WTC11 (cell line): ENCODE data around the gene NTF3.
A peak's percentile ranks its signal among the peaks of the same experiment; 100 is the strongest.

ENCODE experiments used
- ESRRA ChIP-seq: sonication (generic); formaldehyde crosslinking; IDR thresholded peaks from 2 replicates; pipeline ENCODE4 v1.8.1; 2022; ENCODE audit warnings: mild to moderate bottlenecking, missing genetic modification reagents, borderline replicate concordance
- ETV6 ChIP-seq: sonication (generic); formaldehyde crosslinking; IDR thresholded peaks from 2 replicates; pipeline ENCODE4 v1.8.1; 2022; ENCODE audit warnings: mild to moderate bottlenecking, missing genetic modification reagents
- ZNF121 ChIP-seq: sonication (generic); formaldehyde crosslinking; IDR thresholded peaks from 2 replicates; pipeline ENCODE4 v1.8.0; 2023; ENCODE audit warnings: missing genetic modification reagents
- ZNF263 ChIP-seq: sonication (generic); formaldehyde crosslinking; IDR thresholded peaks from 2 replicates; pipeline ENCODE4 v1.8.1; 2022; ENCODE audit warnings: low read depth, mild to moderate bottlenecking, moderate library complexity, missing genetic modification reagents
- ZNF423 ChIP-seq: fragments of 250-450 bp; sonication (Bioruptor Pico); IDR thresholded peaks from 2 replicates; pipeline ENCODE4 v2.1.2; 2022; ENCODE audit warnings: mild to moderate bottlenecking, moderate library complexity
- TF ChIP-seq, protein P1 (sequence below): fragments of 200-600 bp; IDR thresholded peaks from 2 replicates; pipeline ENCODE4 v1.8.0; 2022; ENCODE audit warnings: antibody characterized with exemption
- TF ChIP-seq, protein P2 (sequence below): sonication (generic); formaldehyde crosslinking; IDR thresholded peaks from 2 replicates; pipeline ENCODE4 v1.8.1; 2022; ENCODE audit warnings: mild to moderate bottlenecking, moderate library complexity, missing genetic modification reagents
- TF ChIP-seq, protein P3 (sequence below): sonication (generic); formaldehyde crosslinking; IDR thresholded peaks from 2 replicates; pipeline ENCODE4 v1.8.0; 2023; ENCODE audit warnings: missing genetic modification reagents

DNA sequence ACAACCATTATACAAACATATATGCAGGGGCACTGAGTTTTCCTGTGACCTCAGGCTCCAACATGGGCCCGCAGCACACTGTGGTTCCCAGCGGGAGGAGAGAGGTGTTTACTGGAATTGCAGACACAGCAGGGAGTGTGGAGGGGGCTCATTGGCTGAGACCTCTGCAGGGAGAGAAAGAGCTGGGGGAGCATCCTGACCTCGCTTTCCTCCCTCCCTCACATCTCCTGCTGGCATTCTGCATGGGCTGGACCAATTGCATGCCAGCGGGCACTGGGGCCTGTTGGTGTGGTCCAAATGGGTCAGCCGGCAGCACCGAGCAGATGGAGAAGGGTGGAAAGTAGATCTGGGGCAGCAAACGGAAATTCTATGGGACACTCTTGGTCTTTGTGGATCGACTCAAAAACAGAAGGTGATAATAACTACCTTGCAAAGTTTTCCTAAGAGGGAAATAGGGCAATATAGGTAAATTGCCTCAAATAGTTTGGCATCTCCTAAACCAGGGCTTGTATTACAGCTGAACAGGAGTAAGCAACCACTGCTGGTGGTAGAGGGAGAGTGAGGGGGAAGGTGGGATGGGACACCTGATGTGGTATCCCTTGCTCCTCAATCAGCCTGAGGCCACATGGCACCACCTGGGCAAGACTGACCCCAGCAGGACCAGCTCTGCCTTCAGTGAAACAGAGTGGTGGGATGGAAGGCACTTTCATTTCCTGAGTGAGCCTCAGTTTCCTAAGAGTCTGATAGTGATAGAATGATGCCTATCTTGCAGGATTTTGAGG is 86.9 kb downstream of the NTF3 start:
- TF ChIP-seq ZNF423 (CRISPR knock-in tag): peak; percentile 74
- TF ChIP-seq ZNF263: no peak
- TF ChIP-seq, protein P1, sequence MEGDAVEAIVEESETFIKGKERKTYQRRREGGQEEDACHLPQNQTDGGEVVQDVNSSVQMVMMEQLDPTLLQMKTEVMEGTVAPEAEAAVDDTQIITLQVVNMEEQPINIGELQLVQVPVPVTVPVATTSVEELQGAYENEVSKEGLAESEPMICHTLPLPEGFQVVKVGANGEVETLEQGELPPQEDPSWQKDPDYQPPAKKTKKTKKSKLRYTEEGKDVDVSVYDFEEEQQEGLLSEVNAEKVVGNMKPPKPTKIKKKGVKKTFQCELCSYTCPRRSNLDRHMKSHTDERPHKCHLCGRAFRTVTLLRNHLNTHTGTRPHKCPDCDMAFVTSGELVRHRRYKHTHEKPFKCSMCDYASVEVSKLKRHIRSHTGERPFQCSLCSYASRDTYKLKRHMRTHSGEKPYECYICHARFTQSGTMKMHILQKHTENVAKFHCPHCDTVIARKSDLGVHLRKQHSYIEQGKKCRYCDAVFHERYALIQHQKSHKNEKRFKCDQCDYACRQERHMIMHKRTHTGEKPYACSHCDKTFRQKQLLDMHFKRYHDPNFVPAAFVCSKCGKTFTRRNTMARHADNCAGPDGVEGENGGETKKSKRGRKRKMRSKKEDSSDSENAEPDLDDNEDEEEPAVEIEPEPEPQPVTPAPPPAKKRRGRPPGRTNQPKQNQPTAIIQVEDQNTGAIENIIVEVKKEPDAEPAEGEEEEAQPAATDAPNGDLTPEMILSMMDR: no peak
- TF ChIP-seq ZNF121 (CRISPR knock-in tag): no peak
- TF ChIP-seq ETV6 (CRISPR knock-in tag): no peak
- TF ChIP-seq, protein P2, sequence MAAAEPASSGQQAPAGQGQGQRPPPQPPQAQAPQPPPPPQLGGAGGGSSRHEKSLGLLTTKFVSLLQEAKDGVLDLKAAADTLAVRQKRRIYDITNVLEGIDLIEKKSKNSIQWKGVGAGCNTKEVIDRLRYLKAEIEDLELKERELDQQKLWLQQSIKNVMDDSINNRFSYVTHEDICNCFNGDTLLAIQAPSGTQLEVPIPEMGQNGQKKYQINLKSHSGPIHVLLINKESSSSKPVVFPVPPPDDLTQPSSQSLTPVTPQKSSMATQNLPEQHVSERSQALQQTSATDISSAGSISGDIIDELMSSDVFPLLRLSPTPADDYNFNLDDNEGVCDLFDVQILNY: no peak
- TF ChIP-seq, protein P3, sequence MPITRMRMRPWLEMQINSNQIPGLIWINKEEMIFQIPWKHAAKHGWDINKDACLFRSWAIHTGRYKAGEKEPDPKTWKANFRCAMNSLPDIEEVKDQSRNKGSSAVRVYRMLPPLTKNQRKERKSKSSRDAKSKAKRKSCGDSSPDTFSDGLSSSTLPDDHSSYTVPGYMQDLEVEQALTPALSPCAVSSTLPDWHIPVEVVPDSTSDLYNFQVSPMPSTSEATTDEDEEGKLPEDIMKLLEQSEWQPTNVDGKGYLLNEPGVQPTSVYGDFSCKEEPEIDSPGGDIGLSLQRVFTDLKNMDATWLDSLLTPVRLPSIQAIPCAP: no peak
- no peak for TF ChIP-seq ESRRA (CRISPR knock-in tag)
